GM10266 (cell line): ENCODE measurements around the gene RSL24D1.
"Not testable (repeated sequence)": the region's sequence is repeated elsewhere in the genome, so short reads cannot be mapped to it uniquely, and the experiment has no call there.

Experiments used
- DNase-seq: peaks from one replicate; pipeline ENCODE4 v3.0.0; 2012; ENCODE audit errors: extremely low spot score
- TF ChIP-seq, protein P1 (sequence below): IDR thresholded peaks from 2 replicates; pipeline ENCODE4 v1.5.1; 2012; ENCODE audit warnings: mild to moderate bottlenecking, low read depth; ENCODE audit not compliant: control insufficient read depth, insufficient read depth; ENCODE audit errors: missing control alignments

RSL24D1 gene

DNA sequence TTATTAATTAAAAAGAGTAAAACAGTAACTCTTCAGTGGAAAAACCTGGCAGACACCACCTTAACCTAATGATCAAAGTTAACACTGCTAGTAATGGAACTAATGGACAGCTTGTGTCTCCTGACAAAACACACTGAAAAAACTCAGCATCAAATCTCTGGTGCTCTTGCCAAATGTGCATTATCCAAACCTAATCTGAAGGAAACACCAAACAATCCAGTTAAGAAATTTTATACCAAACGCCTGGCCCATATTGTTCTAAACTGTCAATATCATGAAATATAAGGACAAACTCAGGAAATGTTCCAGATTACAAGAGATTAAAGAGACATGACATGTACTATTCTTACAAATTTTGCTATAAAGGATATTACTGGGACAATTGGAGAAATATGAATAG lies 10.4 kb downstream of the RSL24D1 start:
- TF ChIP-seq, protein P1, sequence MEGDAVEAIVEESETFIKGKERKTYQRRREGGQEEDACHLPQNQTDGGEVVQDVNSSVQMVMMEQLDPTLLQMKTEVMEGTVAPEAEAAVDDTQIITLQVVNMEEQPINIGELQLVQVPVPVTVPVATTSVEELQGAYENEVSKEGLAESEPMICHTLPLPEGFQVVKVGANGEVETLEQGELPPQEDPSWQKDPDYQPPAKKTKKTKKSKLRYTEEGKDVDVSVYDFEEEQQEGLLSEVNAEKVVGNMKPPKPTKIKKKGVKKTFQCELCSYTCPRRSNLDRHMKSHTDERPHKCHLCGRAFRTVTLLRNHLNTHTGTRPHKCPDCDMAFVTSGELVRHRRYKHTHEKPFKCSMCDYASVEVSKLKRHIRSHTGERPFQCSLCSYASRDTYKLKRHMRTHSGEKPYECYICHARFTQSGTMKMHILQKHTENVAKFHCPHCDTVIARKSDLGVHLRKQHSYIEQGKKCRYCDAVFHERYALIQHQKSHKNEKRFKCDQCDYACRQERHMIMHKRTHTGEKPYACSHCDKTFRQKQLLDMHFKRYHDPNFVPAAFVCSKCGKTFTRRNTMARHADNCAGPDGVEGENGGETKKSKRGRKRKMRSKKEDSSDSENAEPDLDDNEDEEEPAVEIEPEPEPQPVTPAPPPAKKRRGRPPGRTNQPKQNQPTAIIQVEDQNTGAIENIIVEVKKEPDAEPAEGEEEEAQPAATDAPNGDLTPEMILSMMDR: no peak
- DNase-seq: no peak

DNA sequence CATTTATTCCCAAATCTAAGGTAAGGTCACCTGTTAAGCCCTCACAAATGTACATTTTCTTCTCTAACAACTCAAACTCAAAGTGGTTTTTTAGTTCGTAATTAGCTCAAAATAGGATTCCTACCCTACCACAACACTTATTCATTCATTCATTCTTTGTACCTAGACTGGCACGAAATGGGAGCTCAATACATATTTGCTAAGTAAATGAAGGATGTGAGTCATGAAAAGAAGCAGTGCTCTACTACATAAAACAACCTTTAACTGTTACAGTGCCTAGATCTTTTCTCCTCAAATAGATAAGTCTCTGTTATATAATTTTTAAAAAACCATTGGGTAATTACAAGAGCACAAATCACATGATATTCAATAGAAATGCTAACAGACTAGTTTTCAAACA lies 13.1 kb downstream of the RSL24D1 start:
- DNase-seq: no peak
- TF ChIP-seq, protein P1: no peak

DNA sequence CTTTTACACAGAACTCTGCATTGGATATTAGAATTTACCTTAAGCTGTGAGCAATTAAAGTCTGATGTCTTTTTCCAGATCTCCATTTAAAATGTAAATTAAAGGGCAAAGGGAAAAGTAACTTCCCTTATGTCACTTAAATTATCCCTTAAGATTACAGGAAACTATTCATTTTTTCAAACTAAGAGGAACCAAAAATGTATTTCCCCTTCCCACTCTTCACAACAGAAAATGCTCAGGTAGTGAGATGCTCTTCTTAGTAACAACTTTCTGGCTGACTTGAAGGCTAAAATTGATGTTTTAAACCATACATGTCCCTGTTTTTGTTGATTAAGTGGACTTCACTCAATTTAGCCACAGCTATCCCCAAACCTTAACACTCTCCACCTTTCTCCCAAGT lies 17.6 kb downstream of the RSL24D1 start:
- TF ChIP-seq, protein P1: no peak
- no peak for DNase-seq

DNA sequence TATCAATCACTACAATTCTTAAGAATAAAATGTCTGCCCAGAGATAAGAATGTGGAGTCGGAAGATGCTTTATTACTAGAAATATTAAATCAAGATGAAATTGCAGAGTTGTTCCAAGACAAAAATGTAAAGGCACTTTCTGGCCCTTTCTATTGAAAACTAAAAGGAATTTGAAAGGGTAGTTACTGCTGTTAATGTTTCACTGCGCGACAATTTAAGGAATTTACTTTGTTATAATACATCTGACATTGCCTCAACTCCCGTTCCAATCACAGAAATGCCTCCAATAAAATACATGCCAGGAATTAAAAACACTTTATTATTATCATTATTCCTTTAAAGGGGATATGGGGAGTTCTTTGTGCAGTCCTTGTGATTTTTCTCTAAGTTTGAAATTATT lies 26.4 kb downstream of the RSL24D1 start:
- DNase-seq: no peak

DNA sequence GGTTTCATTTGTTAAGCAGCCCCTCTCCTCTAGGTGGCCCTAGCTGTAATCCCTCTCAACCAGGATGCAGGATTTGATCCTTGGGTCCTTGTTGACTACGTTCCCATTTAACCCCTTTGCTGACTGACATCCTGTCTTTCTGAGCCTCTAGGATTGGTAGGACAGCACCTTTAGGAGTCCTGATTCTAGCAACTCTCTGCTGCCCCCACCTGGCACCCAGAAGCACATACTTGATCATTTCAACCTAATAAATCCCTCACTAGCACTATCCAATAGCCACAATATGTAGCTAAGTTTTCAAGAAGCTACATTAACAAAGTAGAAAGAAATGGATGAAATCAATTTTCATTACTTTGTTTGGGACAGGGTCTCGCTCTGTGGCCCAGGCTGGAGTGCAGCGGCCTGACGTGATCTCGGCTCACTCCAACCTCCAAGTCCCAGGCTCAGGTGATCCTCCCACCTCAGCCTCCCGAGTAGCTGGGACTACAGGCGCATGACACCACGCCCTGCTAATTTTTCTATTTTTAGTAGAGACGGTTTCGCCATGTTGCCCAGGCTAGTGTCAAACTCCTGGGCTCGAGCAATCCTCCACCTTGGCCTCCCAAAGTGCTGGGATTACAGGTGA lies 28.3 kb downstream of the RSL24D1 start:
- TF ChIP-seq, protein P1: peak; percentile 74
- peak; percentile 59 for DNase-seq

More for the DNA sequence above, 26.4 kb downstream of the RSL24D1 start:
- TF ChIP-seq, protein P1: no peak

DNA sequence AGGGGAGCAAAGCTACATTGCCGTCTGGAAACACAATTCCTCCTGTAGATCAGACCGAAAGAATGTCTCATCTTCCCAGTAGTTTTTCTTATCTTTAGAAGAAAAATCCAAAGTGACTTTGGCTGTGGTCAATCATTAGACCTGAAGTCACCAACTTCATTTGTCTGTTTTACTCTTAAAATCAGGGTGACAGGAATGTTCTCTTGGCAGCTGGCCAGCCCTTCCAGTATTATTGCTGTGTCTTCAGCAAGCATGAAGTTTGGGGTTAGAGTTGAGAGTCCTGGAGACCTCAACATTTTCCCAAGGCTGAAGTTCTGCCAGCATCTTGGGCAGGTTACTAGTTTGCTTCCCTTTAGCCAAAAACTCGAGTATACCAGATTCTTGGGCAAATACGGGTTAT lies 32.5 kb downstream of the RSL24D1 start:
- TF ChIP-seq, protein P1: no peak
- no peak for DNase-seq

DNA sequence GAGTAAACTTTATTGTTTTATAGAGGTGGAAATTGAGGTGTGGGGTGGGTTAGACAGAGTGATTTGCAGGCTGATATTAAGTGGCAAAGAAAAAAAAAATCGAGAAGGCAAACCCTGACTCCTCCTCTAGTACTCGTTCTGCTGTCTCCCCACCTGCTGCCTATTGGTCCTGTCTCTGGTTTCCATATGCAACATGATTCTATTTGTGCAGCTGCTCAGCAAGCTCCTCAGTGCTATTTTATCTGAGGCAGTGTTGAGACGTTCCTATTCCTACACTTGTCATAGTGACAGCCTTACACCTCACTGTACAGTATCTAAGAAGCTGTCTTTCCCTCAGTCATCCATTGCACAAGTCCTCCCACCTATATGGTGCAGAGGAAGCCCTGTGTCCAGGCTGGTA lies 45.1 kb downstream of the RSL24D1 start:
- TF ChIP-seq, protein P1: no peak
- no peak for DNase-seq

DNA sequence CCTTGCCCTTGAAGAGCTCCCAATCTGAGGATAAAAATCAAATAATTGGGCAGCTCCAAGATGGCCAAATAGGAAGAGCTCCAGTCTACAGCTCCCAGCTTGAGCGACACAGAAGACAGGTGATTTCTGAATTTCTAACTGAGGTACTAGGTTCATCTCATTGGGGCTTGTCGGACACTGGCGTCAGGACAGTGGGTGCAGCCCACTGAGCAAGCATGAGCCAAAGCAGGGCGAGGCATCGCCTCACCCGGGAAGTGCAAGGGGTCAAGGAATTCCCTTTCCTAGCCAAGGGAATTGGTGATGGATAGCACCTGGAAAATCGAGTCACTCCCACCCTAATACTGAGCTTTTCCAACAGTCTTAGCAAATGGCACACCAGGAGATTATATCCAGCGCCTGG lies 53.6 kb downstream of the RSL24D1 start:
- DNase-seq: not testable (repeated sequence)
